AG04449 (cell line): ENCODE results near the gene FXYD5.

ENCODE experiments used
- CTCF ChIA-PET: fragments of 350-600 bp; formaldehyde crosslinking; extraction: SDS; loops from one replicate; lab custom pipeline; 2021; ENCODE audit warnings: antibody characterized with exemption; lab: Yijun Ruan, JAX
- POLR2A ChIA-PET: fragments of 400-600, 350-600 bp; formaldehyde crosslinking; extraction: SDS; loops from one replicate; lab custom pipeline; 2020; ENCODE audit warnings: antibody characterized with exemption, inconsistent platforms; lab: Yijun Ruan, JAX
- DNase-seq: peaks from one replicate; pipeline ENCODE4 v3.0.0-alpha.2; 2010; ENCODE audit warnings: low read depth, low spot score
- H3K4me3 ChIP-seq: 2 replicates; pipeline ENCODE4 v1.5.1; 2011; ENCODE audit warnings: low read depth, mild to moderate bottlenecking, control low read depth, low read length
- TF ChIP-seq, protein P1 (sequence below): IDR thresholded peaks from one replicate; pipeline ENCODE4 v1.5.1; 2011; ENCODE audit warnings: mild to moderate bottlenecking, moderate library complexity, low read length, control low read depth, inconsistent platforms; ENCODE audit not compliant: insufficient read depth; ENCODE audit errors: missing control alignments

Gene FXYD5

DNA sequence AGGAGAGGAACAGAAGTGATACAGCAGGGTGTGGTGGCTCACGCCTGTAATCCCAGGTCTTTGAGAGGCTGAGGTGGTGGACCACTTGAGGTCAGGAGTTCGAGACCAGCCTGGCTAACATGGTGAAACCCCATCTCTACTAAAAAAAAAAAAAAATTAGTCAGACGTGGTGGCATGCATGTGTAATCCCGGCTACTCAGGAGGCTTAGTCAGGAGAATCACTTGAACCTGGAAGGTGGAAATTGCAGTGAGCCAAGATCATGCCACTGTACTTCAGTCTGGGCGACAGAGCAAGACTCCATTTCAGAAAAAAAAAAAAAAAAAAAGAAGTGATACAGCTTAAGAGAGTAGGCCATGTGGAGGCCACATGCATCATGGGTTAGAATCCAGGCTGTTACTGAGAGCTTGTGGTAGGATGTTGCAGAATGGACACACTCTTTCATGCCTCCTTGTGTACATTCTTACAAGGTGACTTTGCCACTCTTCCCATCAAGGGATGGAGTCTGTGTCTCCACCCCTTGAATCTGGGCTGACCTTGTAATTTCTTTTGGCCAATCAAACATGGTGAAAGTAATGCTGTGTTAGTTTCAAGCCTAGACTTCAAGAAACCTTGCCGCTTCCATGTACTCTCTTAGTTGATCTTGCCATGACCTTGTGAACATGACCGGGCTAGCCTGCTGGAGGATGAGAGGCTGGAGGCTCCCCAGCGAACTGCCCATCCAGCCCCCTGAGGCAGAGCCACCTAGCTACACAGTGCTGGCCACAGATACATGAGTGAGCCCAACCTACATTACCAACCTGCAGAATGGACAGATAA, 61.7 kb downstream of the FXYD5 start:
- TF ChIP-seq, protein P1, sequence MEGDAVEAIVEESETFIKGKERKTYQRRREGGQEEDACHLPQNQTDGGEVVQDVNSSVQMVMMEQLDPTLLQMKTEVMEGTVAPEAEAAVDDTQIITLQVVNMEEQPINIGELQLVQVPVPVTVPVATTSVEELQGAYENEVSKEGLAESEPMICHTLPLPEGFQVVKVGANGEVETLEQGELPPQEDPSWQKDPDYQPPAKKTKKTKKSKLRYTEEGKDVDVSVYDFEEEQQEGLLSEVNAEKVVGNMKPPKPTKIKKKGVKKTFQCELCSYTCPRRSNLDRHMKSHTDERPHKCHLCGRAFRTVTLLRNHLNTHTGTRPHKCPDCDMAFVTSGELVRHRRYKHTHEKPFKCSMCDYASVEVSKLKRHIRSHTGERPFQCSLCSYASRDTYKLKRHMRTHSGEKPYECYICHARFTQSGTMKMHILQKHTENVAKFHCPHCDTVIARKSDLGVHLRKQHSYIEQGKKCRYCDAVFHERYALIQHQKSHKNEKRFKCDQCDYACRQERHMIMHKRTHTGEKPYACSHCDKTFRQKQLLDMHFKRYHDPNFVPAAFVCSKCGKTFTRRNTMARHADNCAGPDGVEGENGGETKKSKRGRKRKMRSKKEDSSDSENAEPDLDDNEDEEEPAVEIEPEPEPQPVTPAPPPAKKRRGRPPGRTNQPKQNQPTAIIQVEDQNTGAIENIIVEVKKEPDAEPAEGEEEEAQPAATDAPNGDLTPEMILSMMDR, result no peak
- CTCF ChIA-PET, result no interaction called here
- POLR2A ChIA-PET, result no interaction called here
- DNase-seq, result no peak
- no peak overlapping the region for H3K4me3 ChIP-seq

DNA sequence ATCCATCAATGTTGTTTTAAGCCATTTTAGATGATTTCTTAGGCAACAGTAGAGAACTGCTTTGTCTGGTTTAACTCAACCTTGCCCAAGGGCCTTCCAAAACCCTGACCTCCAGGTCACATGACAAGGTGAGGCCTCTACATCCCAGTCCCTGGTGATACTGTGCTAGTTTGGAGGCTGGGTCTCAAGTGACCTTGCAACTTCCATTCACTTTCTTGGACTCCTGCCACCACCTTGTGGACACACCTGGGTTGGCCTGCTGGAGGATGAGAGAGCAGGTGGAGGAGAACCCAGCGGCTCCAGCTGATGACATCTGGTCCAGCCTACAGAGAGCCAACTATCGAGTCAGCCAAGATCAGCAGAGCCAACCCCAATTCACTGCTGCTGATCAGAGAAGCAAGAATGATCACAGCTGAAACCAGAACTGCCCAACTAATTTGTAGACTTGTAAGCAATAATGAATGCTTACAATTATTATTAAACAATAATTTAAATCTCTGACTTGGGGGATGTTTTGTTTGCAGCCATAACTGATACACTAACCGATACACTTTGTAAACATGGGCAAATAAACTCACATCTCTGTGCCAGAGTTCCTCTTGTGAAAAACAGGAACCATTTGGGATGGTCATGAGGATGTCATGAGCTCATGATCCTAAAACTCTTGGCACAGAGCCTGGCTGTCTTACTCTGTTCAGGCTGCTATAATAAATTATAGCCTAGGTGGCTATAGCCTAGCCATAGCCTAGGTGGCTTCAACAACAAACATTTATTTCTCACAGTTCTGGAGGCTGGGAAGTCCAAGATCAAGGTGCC, 62.5 kb downstream of the FXYD5 start:
- H3K4me3 ChIP-seq, result no peak overlapping the region
- ChIA-PET CTCF (no interaction called here), POLR2A (no interaction called here)
- TF ChIP-seq, protein P1, result no peak
- DNase-seq, result no peak

DNA sequence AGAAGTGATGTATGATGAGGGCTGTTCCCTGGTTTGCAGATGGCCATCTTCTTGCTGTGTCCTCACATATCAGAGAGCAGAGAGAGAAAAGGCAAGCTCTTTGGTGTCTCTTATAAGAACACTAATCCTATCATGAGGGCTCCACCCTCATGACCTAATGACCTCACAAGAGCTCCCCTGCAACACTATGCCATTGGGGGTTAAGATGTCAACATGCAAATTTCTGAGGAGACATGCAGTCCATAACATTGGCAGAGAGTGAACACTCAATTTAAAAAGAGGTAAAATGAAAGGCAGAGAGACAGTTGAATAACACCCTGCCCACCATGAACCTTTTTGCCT, 63.1 kb downstream of the FXYD5 start:
- POLR2A ChIA-PET, result no interaction called here
- no peak for DNase-seq
- no peak overlapping the region for H3K4me3 ChIP-seq
- TF ChIP-seq, protein P1, result no peak
- CTCF ChIA-PET, result no interaction called here

DNA sequence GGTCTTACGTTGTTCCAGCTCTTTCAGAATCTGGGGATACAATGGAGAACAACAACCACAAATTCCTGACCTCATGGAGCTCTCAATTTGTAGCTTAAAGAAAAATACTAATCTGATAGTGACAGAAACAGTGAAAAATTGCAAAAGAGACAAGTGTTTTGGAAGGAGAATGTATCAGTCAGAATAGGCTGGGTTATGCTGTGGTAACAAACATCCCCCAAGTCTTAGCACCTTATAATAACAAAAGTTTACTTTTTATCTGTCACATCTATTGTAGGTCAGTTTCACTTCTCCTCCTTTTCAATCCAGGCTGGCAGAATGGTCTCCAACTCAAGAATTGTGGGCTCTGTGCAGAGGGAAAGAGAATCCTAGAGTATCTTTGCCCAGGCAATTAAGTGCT, 64.5 kb downstream of the FXYD5 start:
- ChIA-PET CTCF (no interaction called here), POLR2A (no interaction called here)

More for the DNA sequence above, 64.5 kb downstream of the FXYD5 start:
- H3K4me3 ChIP-seq, result no peak overlapping the region
- TF ChIP-seq, protein P1, result no peak
- no peak for DNase-seq
